Posterior cingulate gyrus (tissue), 11 donors: ENCODE results near the gene ARRDC1.
"Not testable (repeated sequence)": the region's sequence is repeated elsewhere in the genome, so short reads cannot be mapped to it uniquely, and the experiment has no call there.

ENCODE experiments used
- DNase-seq, 10 donors: peaks; one replicate each; pipeline versions ENCODE4 v3.0.0 to v3.0.0-alpha.2; 2020 to 2021; ENCODE audit warnings: mixed read lengths in 3 of 10
- intact Hi-C: fragments of 100-400 bp; cut with DNase I; formaldehyde crosslinking; loops from one replicate; pipeline ENCODE4 v1.15.1; 2023

The ARRDC1 gene, protein sequence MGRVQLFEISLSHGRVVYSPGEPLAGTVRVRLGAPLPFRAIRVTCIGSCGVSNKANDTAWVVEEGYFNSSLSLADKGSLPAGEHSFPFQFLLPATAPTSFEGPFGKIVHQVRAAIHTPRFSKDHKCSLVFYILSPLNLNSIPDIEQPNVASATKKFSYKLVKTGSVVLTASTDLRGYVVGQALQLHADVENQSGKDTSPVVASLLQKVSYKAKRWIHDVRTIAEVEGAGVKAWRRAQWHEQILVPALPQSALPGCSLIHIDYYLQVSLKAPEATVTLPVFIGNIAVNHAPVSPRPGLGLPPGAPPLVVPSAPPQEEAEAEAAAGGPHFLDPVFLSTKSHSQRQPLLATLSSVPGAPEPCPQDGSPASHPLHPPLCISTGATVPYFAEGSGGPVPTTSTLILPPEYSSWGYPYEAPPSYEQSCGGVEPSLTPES

GRCh38 chr9:137605121-137606004 lies at the start of gene ARRDC1:
Gene ARRDC1, plus strand, starts transcription at chr9:137605686. Its CDS starts 32 bp downstream, at chr9:137605718.
- peak; percentile 74 to 98 (median 89) for DNase-seq
- intact Hi-C loops, result loop anchor here (2.0 kb wide), 1 partner anchor 15 kb away; the partner anchor contains the start of gene ZMYND19

GRCh38 chr9:137556069-137556838 lies 49.2 kb upstream of the ARRDC1 start:
- intact Hi-C loops, result no loop called here
- DNase-seq, result peak in 1 of 10 donors; percentile 56

DNA sequence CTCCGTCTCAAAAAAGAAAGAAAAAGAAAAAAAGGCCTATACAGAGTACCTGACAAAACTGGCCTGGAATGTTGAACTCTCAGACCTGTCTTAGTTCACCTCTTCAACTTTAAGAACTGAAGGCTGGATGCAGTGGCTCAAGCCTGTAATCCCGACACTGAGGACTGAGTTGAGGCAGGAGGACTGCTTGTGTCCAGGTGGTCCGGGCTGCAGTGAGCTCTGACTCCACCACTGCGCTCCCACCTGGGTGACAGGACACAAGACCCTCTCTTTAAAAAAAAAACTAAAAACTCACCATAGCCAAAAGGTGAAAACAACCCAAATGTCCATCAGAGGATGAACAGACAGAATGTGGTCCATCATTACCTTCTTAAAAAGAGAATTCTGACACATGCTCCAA lies 47.4 kb upstream of the ARRDC1 start:
- peak in 2 of 10 donors; percentile 57 to 79 for DNase-seq
- intact Hi-C loops, result no loop called here

GRCh38 chr9:137564134-137564533 lies 41.4 kb upstream of the ARRDC1 start:
- DNase-seq, result peak in 1 of 10 donors; percentile 57
- intact Hi-C loops, result no loop called here

- DNase-seq, result peak in 1 of 10 donors; percentile 83
- intact Hi-C loops, result no loop called here
These were observed 40.6 kb upstream of the ARRDC1 start for GRCh38 chr9:137564817-137565411.

DNA sequence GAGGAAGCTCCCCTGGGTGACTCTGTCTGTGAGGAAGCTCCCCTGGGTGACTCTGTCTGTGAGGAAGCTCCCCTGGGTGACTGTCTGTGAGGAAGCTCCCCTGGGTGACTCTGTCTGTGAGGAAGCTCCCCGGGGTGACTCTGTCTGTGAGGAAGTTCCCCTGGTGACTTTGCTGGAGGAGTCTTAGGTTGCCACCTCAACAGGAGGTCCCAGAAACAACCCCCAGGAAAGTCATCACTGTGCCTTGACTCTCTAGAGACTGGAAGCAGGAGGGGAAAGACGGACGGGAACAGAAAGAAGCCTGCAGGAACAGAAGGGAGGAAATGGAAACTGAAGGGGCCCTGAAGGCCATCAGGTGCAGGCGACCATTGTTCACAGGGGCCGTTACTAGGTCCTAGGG lies 37.0 kb upstream of the ARRDC1 start:
- intact Hi-C loops, DNase-seq: not testable (repeated sequence)

DNA sequence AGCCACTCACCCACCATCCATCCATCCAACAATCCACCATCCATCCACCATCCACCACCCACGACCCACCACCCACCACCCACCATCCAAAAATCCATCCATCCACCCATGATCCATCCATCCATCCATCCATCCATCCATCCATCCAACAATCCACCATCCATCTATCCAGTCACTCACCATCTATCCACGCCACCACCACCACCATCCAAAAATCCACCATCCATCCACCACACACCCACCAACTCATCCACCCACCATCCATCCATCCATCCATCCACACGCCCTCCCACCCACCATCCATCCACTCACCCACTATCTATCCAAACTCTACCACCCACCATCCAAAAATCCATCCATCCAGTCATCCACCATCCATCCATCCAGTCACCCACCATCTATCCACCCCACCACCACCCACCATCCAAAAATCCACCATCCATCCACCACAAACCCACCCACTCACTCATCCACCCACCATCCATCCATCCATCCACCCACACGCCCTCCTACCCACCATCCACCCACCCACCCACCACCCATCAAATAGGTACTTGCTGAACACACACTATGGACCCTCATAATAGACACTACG lies 35.8 kb upstream of the ARRDC1 start:
- intact Hi-C loops, result no loop called here
- no peak for DNase-seq

DNA sequence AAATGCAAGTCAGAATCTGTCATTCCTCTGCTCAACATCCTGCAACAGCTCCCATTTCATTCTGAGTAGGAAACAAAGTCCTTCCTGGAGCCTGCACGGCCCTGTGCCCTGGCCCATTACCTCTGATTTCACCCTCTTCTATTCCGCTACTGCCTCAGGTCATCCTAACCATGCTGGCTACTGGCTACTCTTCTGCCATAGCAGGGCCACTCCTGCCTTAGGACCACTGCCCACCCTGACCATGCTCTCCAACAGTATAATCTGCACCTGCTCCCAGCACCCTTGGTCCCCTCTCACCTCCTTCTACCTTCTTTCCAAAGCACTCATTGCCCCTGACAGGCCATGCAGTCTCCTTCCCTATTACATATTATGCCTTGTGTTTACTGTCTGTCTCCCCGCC lies 34.9 kb upstream of the ARRDC1 start:
- no peak for DNase-seq
- intact Hi-C loops, result no loop called here

GRCh38 chr9:137574192-137574591 lies 31.3 kb upstream of the ARRDC1 start:
- DNase-seq, result peak in 1 of 10 donors; percentile 52
- intact Hi-C loops, result no loop called here

DNA sequence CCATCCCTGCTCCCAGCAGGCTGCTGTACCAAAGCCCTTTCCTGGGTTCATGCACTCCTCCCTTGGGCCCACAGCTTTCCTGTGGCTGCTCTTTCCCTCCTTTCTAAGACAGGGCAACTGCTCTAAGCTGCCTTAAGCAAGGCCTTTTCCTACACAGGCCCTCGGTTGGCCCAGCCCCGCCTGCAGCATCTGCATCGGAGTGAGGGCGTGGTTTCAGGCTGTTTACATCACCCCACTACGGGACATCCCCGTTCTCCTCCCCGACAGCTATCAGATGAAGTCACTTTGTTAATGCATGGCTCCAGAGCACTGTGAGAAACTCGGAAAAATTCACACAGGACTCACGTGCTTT lies 30.1 kb upstream of the ARRDC1 start:
- DNase-seq, result peak in 4 of 10 donors; percentile 34 to 91 (median 70)
- intact Hi-C loops, result loop anchor here (5.0 kb wide), 1 partner anchor 42 kb away; the partner anchor contains the start of gene EHMT1

DNA sequence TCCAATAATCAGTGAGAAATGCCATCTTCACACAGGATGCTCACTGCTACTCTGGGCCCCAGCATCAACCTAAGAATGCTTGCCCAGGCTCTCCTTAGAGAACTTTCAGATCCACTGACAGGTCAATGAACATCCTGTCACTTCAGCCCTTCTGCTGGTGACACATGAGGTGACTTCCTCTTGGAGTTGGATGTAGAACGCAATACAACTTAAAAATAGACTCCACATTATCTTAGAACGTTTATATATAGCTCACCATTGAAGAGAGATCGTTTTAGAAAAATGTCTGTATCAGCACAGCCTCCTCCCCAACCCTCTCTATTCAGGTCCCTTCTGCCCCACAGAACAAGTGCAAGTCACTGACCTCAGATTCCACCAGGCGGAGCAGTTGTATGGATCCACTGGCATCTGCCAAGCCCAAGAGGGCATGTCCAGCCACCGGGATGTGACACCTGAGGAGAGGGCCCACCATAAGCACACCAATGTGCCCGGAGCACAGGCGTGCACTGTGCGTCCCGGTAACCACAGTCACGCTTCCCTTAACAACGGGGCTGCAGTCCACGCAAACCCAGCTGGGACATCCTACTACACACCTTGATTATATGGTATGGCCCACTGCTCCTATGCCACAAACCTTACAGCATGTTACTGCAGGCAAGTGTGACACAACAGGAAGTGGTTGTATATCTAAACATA lies 29.6 kb upstream of the ARRDC1 start:
- peak in 1 of 10 donors; percentile 57 for DNase-seq
- intact Hi-C loops, result loop anchor here (5.0 kb wide), 1 partner anchor 41 kb away; the partner anchor contains the start of gene EHMT1

DNA sequence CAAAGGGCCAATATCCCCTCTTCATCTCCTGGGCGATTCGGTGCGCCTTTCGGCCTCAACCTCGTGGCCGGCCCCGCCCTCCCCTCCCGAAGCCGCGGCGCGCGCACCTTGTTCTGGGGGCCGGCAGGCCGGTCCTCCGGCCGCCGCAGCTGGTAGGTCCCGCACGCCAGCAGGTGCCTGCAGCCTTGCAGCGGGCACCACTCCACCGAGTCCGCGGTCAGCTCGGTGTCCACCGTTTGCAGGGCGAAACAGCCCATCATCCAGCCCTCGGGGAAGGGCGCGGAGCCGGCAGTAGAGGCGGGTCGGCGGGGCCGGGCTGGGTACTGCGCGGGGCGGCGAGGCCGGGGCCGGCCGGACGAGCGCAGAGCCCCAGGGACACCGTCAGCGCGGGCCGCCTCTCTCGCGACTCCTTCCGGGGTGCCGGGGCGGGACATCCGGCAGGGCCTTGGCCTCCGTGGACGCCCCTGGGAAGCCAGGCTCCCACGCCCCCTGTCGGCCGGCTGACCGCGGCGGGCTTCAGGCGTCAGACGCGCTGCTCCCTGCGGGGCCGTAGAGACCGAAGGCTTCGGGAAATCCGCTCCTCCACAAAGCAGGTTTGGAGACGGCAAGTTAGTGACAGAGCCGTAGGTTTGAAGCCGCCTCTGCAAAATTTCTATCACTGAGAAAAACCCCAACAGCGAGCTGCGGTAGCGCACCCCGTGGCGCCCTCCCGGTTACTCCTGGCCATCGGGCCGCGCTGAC lies 26.8 kb upstream of the ARRDC1 start, which contains the start of gene DPH7:
Gene DPH7, minus strand, starts transcription at position 408 of the 741 bp plus-strand sequence. Its CDS starts 148 bp downstream, at position 260.
- intact Hi-C loops, result loop anchor here (5.0 kb wide), 1 partner anchor 39 kb away; the partner anchor contains the start of gene EHMT1
- peak; percentile 95 to 100 (median 99) for DNase-seq

DNA sequence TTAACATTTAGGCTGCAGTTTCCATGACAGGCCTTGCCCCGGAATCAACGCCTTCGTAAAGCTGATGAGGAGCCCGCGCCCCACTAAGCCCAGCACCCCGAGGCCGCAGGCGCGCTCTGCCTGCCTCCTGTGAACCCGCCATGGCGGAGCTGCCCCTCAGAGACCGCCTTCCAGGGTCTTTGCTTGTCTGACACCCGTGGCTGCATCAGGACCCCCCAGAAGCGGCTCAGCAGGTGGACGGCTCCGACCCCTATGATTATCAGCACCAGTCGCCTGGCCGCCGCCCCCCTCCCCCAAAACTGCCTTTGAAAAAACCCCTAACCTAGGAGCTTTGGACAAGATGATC lies 26.3 kb upstream of the ARRDC1 start:
- intact Hi-C loops, result loop anchor here (5.0 kb wide), 1 partner anchor 38 kb away; the partner anchor contains the start of gene EHMT1
- DNase-seq, result peak in 1 of 10 donors; percentile 85

- intact Hi-C loops, result no loop called here
- DNase-seq, result no peak
These were observed 25.1 kb upstream of the ARRDC1 start for GRCh38 chr9:137580209-137580953.

- intact Hi-C loops, result no loop called here
- no peak for DNase-seq
These were observed 24.5 kb upstream of the ARRDC1 start for GRCh38 chr9:137580954-137581322.

GRCh38 chr9:137581361-137582285 lies 23.9 kb upstream of the ARRDC1 start:
- intact Hi-C loops, result no loop called here
- no peak for DNase-seq
